Suppressor macrophage treated with lipopolysaccharide for 4 hours (primary cell): ENCODE data around the gene CTRL.
"Not testable (repeated sequence)": the region's sequence is repeated elsewhere in the genome, so short reads cannot be mapped to it uniquely, and the experiment has no call there.

Experiments used
- DNase-seq: peaks from one replicate; pipeline ENCODE4 v3.0.0-alpha.2; 2020

Gene CTRL

DNA sequence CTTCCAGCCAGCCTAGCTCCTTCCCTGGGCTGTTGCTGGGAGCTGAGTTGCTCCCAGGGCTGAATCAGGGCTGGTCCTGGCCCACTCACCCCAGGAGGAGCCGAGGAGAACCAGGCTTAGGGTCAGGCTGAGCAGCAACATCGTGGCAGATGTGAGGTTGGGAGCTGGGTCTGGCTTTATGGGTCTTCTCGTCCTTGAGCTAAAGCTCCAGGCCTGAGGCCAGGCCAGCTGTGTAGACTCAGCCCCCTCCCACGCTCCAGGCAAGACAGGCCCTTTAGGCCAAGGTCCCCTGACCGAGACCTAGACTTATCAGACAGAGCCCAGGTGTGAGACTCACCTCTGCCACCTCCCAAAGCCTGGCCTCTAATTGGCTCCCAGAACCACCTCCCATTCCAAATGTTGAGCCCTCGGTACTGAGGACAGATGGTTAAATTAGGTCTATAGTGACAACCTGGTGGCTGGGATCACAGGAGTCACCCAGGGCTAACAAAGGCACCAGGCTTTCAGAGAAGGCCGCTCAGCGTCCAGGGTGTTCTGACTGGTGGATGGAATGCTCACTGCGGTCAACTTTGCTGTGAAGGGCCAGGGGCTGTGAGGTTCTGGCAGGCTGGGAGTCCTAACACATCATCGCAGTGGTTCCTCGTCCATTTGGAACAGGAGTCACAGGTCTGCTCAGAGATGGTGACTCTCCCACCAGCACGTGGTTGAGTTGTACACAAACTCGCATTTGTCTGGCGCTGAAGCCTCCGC, at the start of gene CTRL:
Gene CTRL (minus strand): TSS at position 151 of the 750 bp plus-strand sequence. CDS start 10 bp downstream, at position 141.
- DNase-seq = no peak

DNA sequence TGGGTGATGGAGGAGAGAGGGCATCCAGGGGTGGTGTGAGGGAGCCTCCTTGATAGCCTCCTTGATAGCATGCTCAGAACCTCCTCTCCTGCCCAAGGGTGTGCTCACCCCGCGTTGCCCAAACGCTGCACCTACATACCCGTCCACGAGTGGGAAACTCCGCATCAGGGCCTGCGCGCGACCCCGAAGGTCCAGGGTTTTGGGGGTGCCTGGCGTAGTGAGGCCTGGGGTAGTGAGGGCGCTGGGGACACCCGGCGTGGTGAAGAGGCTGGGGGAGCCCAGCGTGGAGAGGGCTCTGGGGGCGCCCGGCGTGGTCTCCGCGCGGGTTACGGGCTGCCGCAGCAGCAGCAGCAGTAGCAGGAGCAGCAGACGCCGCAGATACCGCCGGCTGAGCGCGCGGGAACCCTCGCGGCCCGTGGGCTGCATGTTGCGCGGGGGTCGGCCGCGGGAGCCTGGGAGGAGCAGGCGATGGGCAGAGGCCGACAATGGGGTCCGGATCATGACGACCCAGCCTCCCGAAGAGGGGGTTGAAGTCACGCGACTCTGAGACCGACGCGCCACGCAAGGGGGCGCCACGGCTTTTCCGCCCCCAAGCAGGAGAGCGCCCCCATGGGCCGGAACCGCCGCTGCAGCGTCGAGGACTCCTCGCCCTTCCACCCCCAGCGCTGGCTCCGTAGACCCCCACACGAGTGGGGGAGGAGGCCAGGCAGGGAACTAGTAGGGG, 48.5 kb upstream of the CTRL start, which contains the start of gene DPEP3:
Gene DPEP3 (minus strand): TSS at position 545 of the 724 bp plus-strand sequence. CDS start 119 bp downstream, at position 426.
- peak; percentile 11 for DNase-seq

DNA sequence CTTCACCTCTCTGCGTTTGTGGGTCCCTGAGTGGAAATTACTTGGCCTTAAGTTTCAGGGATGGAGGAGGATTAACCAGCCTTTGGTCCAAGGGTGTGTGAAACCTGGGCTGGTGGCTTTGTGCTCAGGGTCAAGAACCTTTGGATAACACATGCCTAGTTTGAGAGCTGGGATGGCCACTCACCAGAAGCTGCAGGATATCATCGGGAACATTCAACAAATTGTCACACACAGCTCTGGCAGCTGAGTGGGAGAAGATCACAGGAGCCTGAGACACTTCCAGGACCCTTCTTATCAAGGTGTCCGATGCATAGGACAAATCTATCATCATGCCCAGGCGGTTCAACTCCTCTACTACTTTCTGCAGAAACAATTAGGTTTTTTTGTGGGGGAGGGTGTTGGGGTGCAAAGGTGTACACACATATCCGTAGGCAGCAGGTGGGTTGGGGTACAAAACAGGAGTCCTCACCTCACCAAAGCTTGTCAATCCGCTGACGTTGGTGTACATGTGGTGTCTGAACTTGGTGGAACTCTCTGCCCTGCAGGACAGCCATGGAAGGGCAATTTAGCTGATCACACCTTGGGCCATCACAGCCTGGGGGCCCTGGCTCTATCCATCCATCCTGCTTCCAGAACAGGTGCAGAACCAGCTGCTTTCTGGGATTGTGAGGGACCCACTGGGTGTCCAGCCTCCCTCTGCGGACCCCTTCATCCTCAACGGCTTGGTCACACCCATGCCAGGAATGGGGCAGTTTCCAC, 46.0 kb upstream of the CTRL start:
- DNase-seq = no peak

DNA sequence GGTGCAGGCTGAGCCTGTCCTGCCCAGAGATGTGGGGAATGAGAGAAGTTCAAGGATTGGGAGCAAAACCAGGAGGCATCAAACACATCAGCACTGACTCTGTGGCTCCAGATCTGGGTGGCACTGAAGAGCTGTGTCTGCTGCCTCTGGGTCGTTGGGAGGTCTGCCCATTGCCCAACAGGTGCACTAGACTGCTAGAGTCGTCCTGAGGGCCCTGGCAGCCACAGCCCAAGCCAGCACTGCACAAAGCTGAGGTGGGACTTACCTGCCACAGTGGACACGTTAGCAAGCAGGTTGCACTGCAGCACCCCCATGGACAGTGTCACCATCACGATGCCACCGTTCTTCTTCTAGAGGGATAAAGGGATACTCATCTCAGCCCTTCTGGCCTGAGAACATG, 45.3 kb upstream of the CTRL start:
- DNase-seq = no peak

DNA sequence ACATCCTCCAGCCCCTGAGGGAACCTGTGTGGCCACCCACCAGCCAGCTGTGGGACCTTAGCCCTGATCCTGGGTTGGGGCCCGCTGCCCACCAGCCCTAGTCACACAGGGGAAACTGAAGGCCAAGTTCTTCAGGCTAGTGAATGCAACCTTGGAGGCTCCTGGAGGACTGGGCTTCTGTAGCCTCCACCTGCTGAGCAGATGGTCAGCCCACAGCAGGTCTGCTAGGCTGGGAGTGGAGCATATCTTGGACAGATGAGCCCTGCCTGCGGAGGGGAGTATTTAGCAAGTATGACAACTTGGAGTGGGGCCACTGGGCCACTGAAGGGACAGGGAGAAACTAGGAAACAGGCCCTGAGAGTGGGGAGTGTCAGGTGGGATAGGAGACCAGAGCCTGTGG, 44.5 kb upstream of the CTRL start:
- DNase-seq = no peak

DNA sequence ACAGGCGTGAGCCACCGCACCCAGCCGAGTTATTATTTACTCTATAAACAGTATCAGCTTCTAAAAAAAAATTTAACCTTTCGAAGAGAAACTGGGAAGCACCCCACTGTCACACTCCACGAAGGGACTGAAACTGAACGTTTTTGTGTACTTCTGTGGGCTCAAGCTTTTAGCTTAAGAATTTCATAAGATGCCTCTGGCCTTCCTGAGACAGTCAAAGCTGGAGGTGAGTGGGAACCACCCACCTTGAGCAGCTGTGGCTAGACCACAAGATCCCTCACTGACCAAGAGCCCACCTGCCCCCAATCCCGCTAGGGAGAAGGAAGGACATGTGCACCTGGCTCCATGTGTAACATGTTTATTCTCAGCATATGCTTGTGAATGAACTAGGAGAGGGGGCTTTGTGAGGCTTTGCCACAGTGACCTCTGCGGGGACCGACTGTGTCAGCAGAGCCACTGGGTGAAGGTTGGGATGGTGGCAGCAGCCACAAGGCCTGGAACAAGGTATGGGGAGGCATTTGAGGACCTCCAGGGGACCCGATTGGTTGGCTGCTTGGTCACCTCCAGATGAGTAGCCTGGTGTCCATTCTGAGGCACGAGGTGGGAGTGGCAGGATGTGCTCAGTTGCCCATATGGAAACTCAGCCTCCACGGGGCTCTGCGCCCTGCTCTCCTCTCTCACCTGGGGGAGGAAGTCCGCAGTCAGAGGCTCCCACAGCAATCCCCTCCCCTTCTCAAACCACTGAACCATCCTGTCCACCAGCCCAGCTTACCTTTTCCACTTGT, 43.9 kb upstream of the CTRL start:
- DNase-seq = no peak

DNA sequence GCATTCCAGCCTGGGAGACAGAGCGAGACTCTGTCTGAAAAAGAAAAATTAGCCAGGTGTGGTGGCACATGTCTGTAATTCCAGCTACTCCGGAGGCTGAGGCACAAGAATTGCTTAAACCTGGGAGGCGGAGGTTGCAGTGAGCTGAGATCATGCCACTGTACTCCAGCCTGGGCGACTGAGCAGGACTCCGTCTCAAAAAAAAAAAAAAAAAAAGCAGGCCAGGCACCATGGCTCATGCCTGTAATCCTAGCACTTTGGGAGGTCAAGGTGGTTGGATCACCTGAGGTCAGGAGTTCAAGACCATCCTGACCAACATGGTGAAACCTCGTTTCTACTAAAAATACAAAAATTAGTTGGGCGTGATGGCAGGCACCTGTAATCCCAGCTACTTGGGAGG, 40.6 kb upstream of the CTRL start:
- not testable (repeated sequence) for DNase-seq

DNA sequence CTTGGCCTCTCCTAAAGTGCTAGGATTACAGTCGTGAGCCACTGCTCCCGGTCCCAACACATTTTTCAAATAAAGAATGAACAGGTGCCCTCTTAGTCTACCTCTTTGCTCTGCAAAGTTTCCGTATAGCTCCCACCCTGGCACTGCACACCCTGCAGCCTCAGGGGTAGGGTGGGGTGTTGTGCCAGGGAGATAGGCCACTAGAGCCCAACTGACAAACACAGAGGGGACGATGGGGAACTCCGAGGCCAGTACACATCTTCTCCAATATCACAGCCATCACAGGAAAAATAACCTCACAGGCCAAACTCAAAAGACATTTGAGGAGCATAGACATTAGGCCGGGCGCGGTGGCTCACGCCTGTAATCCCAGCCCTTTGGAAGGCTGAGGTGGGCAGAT, 39.4 kb upstream of the CTRL start:
- DNase-seq = no peak

DNA sequence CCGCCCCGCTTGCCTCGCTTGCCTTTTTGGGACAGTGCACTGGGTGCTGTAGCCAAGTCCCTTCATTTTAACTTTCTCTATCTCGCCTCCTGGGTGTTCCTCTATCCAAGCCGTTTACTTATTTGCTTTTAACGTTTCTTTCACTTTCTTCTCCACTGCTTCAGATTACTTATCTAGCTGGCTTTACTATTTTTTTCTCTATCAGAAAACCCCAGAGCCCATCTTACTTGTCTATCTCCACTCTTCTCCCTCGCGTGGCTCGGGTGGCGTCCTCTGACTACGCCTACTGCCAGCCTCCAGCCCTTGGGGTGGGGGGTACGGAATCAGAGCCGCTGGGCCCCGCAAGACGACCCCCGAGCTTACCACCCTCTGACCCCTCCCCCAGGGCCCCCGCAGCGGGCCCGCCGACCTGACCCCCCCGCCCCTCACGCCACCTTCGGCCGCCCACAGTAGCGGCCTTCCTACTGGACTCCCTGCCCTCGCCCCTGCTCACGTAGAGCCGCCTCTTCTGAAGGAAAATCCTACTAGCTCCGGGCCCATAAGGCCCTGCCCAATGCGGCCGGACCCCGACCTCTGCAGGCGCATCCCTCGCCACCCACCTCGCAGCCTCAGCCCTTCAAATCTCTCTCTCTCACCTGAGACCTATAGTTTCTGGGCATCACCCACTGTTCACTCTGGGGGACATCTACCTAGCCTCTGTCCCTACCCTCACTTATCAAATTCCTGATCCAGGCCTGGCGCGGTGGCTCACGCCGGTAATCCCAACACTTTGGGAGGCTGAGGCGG, 37.8 kb upstream of the CTRL start:
- DNase-seq = peak; percentile 41

DNA sequence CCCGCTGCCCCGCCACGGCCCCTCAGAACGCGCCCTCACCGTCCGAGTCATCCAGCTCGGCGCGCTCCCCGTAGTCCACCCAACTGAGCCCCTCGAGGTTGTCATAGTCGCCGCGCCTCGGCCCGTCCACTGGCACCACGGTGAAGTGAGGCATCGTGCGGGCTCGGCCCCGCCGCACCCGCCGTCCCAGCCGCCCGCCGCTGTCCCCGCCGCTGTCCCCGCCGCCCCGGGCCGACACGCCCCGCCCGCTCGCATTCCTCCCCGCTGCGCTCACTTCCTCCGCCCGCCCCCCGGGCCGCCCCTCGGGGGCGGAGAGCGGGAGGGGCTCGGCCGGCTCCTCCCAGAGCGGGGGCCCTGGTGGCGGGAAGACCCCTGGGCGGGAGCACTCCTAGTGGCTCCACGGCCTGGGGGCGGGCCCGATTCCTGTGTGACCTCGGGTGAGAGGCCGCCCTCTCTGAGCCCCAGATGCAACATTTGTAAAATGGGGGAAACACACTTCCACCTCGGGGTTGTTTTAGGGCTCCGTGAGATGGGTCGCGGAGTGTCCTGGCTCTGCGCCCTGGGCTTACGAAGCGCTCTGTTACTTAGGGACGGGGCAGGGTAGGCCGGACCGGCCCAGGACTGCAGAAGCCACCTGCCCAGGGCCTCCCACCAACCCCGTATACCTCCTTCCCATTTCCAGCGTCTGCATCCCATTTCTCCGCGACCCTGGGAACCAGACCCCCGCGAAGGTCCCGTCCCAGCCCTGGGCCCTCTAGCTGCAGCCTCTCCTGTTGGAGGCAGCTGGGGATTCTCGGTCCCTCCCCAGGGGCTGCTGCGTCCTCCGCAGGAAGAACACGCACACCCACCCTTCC, 37.0 kb upstream of the CTRL start, which contains the start of gene SLC12A4:
Gene SLC12A4 (minus strand): TSS at position 238 of the 854 bp plus-strand sequence. CDS start 84 bp downstream, at position 154.
- peak; percentile 78 for DNase-seq

DNA sequence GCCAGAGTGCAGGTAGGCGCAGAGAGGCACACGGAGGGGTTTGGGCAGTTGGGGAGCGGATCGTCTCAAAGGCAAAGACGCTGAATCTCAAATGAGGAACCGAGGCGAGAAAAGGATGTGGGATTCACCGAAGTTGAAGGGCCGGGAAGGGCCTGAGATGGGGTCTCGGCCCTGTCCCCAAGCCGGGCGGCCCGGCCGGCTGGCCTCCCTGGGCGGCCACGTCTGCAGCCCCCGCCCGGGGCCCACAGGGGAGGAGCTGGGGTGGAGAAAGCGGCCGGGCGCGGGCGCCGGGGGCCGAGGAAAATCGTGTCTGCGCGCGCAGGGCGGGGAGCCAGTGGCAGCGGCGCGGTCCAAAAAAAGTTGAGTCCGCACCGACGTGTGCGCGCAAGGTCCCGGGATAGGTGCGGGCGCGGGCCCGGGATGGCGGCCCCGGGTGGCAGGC, 36.3 kb upstream of the CTRL start:
- DNase-seq = peak; percentile 35

DNA sequence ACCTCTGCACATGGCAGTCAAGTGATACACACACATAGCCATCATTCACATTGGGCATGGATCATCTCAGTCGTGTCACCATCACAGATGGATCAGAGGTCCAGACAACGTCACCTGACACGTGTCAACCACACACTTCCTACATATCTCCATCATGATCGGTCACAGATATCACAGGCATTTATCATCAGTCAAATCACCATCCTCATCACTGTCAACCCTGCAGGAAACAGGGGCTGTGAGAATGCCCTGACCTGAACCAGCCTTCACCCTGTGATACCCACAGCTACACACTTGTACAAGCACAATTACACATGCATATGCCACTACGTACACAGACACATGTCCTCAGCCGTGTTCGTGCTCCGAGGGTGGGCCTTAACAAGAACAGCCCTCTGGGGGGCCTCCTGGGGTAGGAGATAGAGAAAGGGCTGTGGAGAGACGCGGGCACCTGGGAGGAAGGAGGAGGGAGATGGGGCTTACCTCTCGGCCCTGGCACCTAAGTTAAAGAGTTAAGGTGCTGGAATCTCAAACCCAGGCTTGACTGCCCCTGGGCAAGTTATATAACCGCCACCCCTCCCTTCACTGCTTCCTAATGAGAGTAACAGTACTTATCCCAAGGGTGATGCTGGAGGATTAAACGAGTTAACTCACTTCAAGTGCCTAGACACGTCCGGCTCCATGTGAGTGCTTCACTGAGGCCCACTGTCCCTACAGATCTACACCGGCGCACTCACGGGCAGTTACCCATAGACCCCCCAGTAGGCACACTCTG, 35.7 kb upstream of the CTRL start:
- DNase-seq = peak; percentile 21

DNA sequence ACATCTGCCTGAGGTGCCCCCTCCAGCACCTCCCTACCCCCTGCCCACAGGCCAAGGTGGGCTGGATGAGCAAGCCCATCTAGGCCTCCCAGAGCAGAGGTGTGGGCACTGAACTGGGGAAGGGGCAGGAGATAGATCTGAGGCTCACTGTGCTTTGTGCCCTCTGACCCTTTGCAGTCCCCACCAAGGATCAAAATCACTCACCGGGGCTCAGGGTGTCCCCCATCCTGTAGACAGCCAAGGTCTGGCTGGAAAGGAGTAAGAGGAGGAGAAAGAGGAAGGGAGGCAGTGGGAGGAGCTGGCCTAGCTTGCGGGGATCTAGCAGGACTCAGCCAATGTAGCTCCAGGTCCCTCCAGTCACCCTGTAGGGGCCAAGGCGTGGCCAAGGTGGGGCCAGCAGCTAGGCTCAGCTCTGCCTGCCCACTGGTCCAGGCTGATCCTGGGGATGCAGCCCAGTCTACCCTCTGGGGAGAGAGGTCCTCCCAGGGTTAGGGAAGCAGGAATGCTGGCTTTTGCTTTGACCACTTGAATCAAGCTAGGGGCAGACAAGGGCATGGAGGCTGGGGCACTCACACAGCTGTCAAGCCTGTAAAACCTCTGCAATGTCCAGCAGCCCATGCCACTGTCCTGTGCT, 35.0 kb upstream of the CTRL start:
- peak; percentile 18 for DNase-seq

DNA sequence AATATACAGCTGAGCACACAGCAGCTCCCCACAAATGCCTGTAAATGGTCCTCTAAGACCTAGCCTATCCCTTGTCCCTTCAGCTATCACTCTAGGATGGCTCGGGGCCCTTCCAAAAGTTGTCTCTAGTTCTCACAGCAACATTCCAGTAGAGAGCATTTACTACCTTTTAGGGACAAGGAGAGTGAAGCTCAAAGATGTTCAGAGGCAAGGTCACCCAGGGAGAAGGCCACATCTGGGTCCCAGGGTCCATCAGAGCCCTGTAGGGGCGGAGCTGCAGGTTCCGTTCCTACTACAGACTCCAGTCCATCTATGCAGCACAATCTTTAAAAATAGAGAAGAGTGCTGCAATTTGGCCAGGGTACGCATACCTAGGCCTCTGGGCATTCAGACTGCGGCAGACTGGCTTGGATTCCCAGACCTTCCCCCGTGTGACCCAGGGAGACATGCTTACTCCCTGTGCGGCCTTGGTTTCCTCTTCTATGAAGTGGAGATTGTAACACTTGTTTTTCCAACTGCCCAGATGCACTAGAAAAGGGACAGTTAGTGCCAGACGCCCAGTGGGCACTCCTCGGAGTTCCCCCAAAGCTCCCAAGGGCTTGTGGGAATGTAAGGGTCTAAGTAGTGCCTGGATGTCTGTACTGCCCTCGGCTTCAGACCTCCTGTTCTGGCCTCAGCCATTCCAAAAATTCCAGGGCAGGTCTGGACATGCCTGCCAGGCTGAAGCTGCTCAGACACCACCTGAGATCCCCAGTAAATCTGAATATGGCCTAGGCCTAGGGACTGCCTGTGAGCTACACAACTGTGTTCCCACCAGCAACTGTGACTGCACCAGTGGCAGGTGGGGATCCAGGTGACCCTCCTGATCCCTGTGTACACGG, 34.2 kb upstream of the CTRL start:
- no peak for DNase-seq

DNA sequence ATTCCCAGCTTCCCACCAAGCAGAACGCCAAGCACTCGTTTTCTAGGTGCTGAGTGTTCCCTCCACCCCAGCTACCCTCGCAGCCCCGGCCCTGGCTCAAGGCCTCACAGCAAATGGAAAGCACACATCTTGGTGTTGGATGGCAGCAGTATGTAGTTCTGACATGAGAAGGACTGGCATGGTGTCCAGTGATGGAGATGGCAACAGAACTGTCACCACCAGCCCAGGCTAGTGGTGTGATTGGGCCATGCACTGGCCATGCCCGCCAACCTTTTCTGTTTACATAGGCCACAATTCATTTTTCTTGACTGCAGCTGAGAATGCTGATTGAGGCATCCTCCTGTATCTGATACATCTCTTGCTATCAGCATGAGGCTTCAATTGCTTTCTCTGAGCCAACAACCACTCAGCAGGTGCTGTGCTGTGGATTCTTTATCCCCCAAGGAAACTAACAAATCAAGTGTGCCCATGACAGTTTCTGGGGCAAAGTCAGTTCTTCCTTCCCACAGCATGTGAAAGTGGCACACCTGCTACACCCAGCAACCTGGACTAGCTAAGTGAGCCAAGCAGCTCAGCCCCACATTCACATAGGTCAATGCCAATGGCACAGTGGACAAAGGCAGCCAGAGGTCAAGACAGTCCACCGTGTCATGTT, 32.9 kb upstream of the CTRL start:
- DNase-seq = no peak

DNA sequence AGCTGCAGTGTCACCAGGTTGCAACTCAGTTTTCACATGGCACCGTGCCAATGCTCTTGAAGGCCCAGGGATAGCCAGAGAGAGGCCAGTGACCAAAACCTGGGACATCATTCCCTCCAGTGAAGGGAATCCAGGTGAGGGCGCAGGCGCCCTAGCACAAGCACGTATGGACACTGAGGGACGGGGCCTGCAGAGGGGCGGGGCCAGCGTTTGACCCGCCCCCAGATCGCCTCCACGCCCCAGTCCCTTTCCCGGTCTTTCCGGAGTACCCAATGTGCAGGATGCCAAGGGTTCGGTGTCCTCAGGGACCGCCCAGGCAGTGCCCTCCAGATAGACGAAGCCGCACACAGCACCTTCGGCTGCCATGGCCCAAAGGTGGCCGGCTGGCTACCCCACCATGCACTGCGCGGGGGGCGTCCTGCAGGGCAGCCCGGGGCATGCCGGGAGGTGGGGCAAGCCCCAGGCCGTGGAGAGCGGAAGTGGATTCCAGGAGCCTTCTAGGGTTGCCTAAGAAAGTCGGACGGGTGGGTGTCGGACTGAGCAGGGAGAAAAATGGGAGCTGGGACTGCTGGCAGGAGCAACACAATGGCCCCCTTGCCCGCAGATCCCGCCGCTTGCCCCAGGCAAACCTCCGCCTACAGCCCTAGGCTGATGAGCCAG, 32.1 kb upstream of the CTRL start:
- DNase-seq = no peak

DNA sequence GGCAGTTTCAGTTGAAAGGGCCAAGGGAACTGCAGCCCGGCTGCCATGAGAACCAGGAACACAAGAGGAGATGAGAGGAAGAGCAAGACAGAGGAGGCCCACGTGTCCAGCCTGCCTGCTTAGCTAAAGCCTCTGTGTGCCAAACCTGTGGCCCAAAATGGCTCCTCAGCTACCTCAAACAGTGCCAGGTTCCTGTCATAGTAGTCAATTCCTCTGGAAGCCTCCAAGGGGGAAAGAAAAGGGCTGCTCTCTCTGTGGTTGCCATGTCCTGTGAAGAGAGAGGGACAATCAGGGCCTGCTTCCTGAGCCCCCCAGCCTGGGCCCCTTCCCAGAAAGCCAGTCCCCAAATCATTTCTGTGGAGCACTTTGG, 31.6 kb upstream of the CTRL start:
- DNase-seq = no peak
